Bronchial epithelial cell (primary cell): Measurements from ENCODE around the gene DCDC2. TPM values are rescaled to one million over a fixed set of nuclear protein-coding genes. Genes with fewer than 3 reads are reported as not detected.

ENCODE experiments used
- DNase-seq: peaks from one replicate; pipeline ENCODE4 v3.0.0-alpha.2; 2010; ENCODE audit warnings: low read depth
- FAIRE-seq: peaks from 2 replicates; lab custom pipeline; 2011; peaks lifted over from hg19 to GRCh38; lab: Jason Lieb, UNC
- H3K27me3 ChIP-seq: 2 replicates; pipeline ENCODE4 v1.5.1; 2011; ENCODE audit warnings: low read length; ENCODE audit not compliant: control insufficient read depth, insufficient read depth
- H3K36me3 ChIP-seq: 2 replicates; pipeline ENCODE4 v1.5.1; 2011; ENCODE audit warnings: low read length; ENCODE audit not compliant: control insufficient read depth, insufficient read depth
- H3K4me3 ChIP-seq: 2 replicates; pipeline ENCODE4 v1.5.1; 2011; ENCODE audit warnings: mild to moderate bottlenecking, low read depth, low read length, control low read depth
- CTCF ChIP-seq: IDR thresholded peaks from 2 replicates; pipeline ENCODE4 v1.5.1; 2011; ENCODE audit warnings: mild to moderate bottlenecking, moderate library complexity, low read length, control low read depth, inconsistent platforms; ENCODE audit not compliant: insufficient read depth, severe bottlenecking
- total RNA-seq: library from RNA; depleted of rRNA; stranded (reverse); fragments of >200 nt; gene quantifications from 2 replicates; pipeline ENCODE4 v1.2.1, GENCODE V29; 2014

The DCDC2 gene
- total RNA-seq, 1 donor from 2014 or later, result under 0.01 TPM

- no peak overlapping the region for H3K4me3 ChIP-seq
- no peak for DNase-seq
- FAIRE-seq, result no peak
These were observed 5.4 kb downstream of the DCDC2 start for GRCh38 chr6:24352434-24352833.

GRCh38 chr6:24344976-24345375 is 12.9 kb downstream of the DCDC2 start:
- no peak overlapping the region for H3K4me3 ChIP-seq
- DNase-seq (no peak), FAIRE-seq (no peak)
- H3K27me3 ChIP-seq, result no peaks in the 10 kb centered on the region
- no peak for TF ChIP-seq CTCF
- H3K36me3 ChIP-seq, result no peaks in the 10 kb centered on the region

More at GRCh38 chr6:24352434-24352833, 5.4 kb downstream of the DCDC2 start:
- Histone ChIP-seq H3K36me3 (no peaks in the 10 kb centered on the region), H3K27me3 (peaks cover 3% of the 10 kb centered on the region)
- no peak for TF ChIP-seq CTCF

GRCh38 chr6:24340998-24341938 is 16.6 kb downstream of the DCDC2 start:
- FAIRE-seq (no peak), DNase-seq (peak; percentile 44)
- H3K36me3 ChIP-seq, result no peaks in the 10 kb centered on the region

GRCh38 chr6:24339932-24340331 is 17.9 kb downstream of the DCDC2 start:
- FAIRE-seq (no peak), DNase-seq (peak; percentile 81)
- TF ChIP-seq CTCF, result no peak
- no peaks in the 10 kb centered on the region for H3K36me3 ChIP-seq
- no peaks in the 10 kb centered on the region for H3K27me3 ChIP-seq
- no peak overlapping the region for H3K4me3 ChIP-seq

More at GRCh38 chr6:24340998-24341938, 16.6 kb downstream of the DCDC2 start:
- no peaks in the 10 kb centered on the region for H3K27me3 ChIP-seq
- no peak for TF ChIP-seq CTCF
- H3K4me3 ChIP-seq, result no peak overlapping the region

- DNase-seq (no peak), FAIRE-seq (no peak)
- Histone ChIP-seq H3K36me3 (no peaks in the 10 kb centered on the region), H3K4me3 (no peak overlapping the region), H3K27me3 (no peaks in the 10 kb centered on the region)
- TF ChIP-seq CTCF, result no peak
These were observed 23.6 kb downstream of the DCDC2 start for GRCh38 chr6:24334285-24334684.

GRCh38 chr6:24332317-24332716 is 25.5 kb downstream of the DCDC2 start:
- Histone ChIP-seq H3K4me3 (no peak overlapping the region), H3K27me3 (no peaks in the 10 kb centered on the region), H3K36me3 (no peaks in the 10 kb centered on the region)
- FAIRE-seq (no peak), DNase-seq (peak; percentile 85)
- TF ChIP-seq CTCF, result no peak
